ENCODE data around the gene LY9.

The LY9 gene, protein sequence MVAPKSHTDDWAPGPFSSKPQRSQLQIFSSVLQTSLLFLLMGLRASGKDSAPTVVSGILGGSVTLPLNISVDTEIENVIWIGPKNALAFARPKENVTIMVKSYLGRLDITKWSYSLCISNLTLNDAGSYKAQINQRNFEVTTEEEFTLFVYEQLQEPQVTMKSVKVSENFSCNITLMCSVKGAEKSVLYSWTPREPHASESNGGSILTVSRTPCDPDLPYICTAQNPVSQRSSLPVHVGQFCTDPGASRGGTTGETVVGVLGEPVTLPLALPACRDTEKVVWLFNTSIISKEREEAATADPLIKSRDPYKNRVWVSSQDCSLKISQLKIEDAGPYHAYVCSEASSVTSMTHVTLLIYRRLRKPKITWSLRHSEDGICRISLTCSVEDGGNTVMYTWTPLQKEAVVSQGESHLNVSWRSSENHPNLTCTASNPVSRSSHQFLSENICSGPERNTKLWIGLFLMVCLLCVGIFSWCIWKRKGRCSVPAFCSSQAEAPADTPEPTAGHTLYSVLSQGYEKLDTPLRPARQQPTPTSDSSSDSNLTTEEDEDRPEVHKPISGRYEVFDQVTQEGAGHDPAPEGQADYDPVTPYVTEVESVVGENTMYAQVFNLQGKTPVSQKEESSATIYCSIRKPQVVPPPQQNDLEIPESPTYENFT

GRCh38 chr1:160795951-160796383, at the start of gene LY9:
Gene LY9, plus strand, starts transcription at chr1:160796174. Its CDS starts 14 bp downstream, at chr1:160796188.
- no peak for DNase-seq (ENCODE audit: low read depth, low spot score)

GRCh38 chr1:160746836-160747500, 49.0 kb upstream of the LY9 start:
- DNase-seq (ENCODE audit: low read depth, low spot score), result no peak

- no peak for DNase-seq (ENCODE audit: low read depth, low spot score)
These were observed 48.3 kb upstream of the LY9 start for GRCh38 chr1:160747717-160748116.

- no peak for DNase-seq (ENCODE audit: low read depth, low spot score)
These were observed 47.6 kb upstream of the LY9 start for GRCh38 chr1:160748181-160748877.

DNA sequence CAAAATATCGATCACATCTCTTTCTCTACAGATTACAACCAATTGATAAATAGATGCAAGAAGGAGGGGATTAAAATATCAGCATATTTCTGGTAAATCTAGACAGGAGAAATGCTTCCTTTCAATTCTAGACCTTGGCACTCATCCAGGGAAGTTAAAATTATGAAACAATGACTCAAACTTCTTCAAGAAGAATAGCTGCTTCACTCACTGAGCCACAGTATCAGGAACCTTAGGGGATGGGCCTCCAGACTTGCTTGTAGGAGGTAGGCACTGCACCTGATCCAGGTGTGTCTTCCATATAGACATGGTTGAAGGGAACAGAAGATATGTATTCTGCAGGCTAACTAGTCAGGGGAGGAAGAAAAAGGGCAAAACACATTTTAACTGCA, 47.1 kb upstream of the LY9 start:
- DNase-seq (ENCODE audit: low read depth, low spot score), result no peak

GRCh38 chr1:160750608-160751007, 45.4 kb upstream of the LY9 start:
- DNase-seq (ENCODE audit: low read depth, low spot score), result no peak

GRCh38 chr1:160752406-160752805, 43.6 kb upstream of the LY9 start:
- no peak for DNase-seq (ENCODE audit: low read depth, low spot score)

- DNase-seq (ENCODE audit: low read depth, low spot score), result no peak
These were observed 43.0 kb upstream of the LY9 start for GRCh38 chr1:160752924-160753323.

DNA sequence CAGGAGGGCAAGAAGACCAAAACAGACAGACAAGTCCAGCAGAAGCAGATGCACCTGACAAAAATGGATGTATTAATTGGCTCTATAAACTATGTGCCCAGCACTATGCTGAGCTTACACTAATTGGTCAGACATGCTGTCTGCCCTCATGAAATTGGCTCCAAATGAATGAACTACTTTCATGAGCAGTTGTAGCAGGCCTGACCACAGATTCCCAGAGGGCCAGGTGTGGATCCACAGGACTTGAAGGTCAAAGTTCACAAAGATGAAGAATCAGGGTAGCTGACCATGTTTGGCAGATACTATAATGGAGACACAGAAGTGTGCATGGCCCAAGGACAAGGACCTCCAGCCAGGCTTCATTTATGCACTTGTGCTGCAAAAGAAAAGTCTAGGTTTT, 42.4 kb upstream of the LY9 start:
- no peak for DNase-seq (ENCODE audit: low read depth, low spot score)

DNA sequence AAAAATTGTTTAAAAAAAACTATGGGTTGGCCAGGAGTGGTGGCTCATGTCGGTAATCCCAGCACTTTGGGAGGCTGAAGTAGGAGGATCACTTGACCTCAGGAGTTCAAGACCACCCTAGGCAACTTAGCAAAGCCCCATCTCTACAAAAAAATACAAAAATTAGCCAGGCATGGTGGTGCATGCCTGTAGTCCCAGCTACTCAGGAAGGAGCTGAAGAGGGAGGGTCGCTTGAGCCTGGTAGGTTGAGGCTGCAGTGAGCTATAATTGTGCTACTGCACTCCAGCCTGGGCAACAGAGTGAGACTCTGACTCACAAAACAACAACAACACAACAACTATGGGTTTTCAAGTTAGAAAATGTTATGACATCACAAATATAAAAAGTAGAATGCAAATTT, 40.5 kb upstream of the LY9 start:
- DNase-seq (ENCODE audit: low read depth, low spot score), result no peak

GRCh38 chr1:160755911-160756848, 39.8 kb upstream of the LY9 start:
- DNase-seq (ENCODE audit: low read depth, low spot score), result no peak

DNA sequence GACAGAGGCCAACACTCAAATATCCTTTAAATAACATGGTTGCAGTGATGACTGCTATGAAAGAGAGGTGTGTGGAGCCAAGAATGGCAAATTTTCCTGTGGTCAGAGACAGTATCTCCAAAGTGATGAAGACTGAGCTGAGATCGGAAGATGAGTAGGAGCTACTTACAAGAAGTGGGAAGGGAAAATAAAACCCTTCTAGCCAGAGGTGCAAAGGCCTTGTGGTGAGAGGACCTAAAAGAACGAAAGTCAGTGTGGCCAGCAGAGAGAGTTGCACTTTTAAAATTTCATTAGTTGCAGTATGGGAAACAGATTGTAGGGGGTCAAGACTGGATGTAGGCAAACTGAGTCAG, 39.1 kb upstream of the LY9 start:
- no peak for DNase-seq (ENCODE audit: low read depth, low spot score)

DNA sequence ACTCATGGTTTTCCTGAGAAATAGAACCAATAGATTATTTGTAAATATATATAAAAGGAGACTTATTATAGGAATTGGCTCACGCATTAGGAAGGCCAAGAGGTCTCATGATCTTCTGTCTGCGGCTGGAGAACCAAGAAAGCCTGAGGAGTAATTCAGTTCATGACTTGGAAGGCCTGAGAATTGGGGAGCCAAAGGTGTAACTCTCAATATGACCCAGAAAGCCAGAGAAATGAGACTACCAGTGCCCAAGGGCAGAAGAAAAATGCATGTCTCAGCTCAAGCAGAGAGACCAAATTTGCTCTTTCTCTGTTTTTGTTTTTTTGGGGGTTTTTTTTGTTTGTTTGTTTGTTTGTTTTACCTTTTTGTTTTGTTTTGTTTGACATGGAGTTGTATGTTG, 37.5 kb upstream of the LY9 start:
- no peak for DNase-seq (ENCODE audit: low read depth, low spot score)

DNA sequence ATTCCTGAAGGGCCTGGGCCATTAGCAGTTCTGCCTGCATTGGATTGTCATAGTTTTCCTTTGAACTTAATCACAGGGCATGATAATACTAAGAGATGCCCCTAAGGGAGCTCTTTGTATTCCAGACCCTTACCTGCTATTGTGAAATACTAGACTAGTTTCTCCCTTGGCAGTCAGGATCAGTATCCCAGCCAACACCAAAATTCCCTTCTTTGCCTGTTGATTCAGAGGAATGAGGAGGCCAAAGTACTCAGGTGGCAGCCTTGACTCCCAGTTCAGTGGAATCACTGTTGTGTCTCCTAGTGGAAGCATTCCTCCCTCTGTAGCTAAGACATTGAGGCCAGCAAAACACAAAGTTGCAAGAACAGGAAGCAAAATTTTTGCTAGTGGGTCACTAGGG, 36.2 kb upstream of the LY9 start:
- no peak for DNase-seq (ENCODE audit: low read depth, low spot score)

DNA sequence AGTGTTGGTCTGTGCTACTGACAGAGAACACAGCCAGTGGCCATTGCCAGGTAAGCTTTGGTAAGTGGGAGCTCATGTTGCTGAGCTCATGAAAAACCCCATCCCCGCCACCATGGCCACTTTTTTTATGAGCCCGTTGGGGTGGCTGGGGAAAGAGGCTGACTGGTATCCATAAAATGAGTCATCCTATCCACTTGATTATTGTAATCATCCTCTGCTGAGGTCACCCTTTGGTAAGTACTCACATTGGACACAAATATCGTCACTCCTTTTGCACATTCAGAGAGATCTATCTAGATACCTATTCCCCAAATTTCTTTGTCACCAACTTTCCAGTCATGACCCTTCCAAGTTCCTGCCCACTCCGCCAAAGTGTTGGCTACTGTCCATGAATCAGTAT, 34.9 kb upstream of the LY9 start:
- DNase-seq (ENCODE audit: low read depth, low spot score), result no peak

GRCh38 chr1:160761886-160762285, 34.1 kb upstream of the LY9 start:
- no peak for DNase-seq (ENCODE audit: low read depth, low spot score)

- DNase-seq (ENCODE audit: low read depth, low spot score), result no peak
These were observed 32.0 kb upstream of the LY9 start for GRCh38 chr1:160763993-160764392.

DNA sequence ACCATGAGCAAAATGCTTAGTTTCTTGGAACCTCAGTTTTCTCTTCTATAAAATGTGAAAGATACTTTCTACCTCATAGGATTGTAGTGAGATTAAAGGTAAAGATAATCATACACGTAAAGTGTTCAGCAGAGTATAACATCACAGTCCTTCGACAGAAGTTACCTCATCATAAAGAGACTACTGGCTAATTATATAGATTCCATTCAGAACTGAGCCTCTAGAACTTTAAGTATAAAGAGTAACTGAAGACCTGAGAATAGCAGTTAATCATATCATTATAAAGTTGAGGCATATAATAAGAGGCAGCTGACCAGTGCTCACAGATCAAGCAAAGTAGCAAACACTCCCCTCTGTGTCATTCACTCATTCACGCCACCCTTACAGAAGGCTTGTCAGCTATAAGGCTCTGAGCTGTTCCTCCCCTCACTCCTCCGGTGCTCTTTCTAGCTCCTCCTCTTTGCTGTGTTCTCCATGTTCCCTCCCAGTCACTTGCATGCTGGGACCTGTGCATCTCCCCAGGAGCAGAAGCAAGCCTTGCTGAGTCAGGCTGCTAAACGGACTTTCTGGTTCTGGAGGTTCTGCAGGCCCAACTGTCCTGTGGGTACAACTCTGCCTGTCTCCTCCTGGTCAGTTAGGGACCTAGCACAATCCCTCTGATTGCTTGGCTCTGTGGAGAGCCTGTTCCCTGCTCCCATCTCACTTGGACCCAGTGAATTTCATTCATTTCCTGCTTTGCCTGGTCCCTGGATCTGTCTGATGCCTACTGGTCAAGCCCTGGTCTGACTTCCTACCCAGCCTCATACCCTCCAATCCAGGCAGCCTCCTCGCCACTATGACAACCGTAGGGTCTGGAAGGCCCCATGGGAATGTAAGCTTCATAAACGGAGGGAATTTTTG, 28.3 kb upstream of the LY9 start:
- no peak for DNase-seq (ENCODE audit: low read depth, low spot score)

DNA sequence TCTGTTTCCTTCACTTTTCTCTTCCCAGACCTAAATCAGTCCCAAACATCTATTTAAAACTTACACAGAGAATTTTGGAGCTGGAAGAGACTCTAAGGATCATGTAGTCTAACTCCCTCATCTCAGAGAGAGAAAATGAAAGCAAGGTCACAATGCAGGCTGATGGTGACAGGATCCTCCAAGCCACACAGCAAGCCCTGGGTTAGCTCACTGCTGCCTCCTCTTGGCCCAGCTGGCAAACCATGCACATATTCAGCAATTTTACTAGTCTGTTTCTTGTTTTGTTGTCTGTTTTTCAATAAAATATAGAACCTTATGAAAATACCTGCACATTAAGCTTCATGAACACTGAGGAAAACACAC, 27.7 kb upstream of the LY9 start:
- DNase-seq (ENCODE audit: low read depth, low spot score), result no peak

DNA sequence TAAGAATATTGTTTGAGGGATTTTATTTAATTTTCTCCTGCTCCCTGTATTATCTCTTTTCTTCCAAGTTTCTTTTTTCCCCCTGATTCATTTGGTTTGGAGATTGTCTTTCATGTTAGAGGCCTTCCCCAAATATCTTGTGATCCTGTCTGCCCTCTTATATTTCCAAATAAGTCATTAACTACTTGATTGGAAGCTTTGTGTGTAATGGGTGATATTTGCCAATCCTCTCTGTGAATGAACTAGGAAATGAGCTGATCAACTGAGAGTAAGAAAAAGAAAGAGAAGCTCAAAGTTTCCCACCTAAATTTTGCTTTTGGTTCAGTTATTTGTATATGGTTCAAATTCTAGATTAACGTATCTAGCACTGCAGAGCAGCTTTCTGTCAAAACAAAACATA, 23.6 kb upstream of the LY9 start:
- DNase-seq (ENCODE audit: low read depth, low spot score), result no peak

All from brain pericyte (primary cell).